Activated CD4-positive, alpha-beta T cell treated with anti-CD3 and anti-CD28 coated beads, Interleukin-2, amount 50 U/mL, for 24 hours (primary cell): Measurements from ENCODE around the gene IKZF1.

Experiments
- DNase-seq, 2 donors: peaks; one replicate each; pipeline ENCODE4 v3.0.0-alpha.2; 2020; ENCODE audit warnings: low read depth in 1 of 2, low spot score in 1 of 2

IKZF1 gene

GRCh38 chr7:50436133-50436806 is 131.8 kb downstream of the IKZF1 start:
- no peak for DNase-seq

GRCh38 chr7:50446542-50446960 is 142.0 kb downstream of the IKZF1 start:
- DNase-seq: no peak

- no peak for DNase-seq
Measured at GRCh38 chr7:50448823-50449222, 144.3 kb downstream of the IKZF1 start.

GRCh38 chr7:50449501-50449880 is 145.0 kb downstream of the IKZF1 start:
- no peak for DNase-seq

- DNase-seq: peak; percentile 66 to 73
Measured at GRCh38 chr7:50449881-50450589, 145.5 kb downstream of the IKZF1 start, which contains the start of gene FIGNL1. Gene FIGNL1 (minus strand): TSS chr7:50450350. CDS start chr7:50447287, 3,063 bp downstream.

GRCh38 chr7:50450590-50451032 is 146.1 kb downstream of the IKZF1 start:
- DNase-seq: peak in 1 of 2 donors; percentile 6
